ENCODE measurements around the gene RHBG. TPM values are rescaled to one million over a fixed set of nuclear protein-coding genes. Genes with fewer than 3 reads are reported as not detected.

The RHBG gene
- polyA plus RNA-seq, 1 experiment: not detected

GRCh38 chr1:156409439-156409838 lies 40.4 kb downstream of the RHBG start:
- POLR2A ChIA-PET: interaction anchor here (0.5 kb wide), 1 partner anchor 184 kb away, joined by 3 read pairs; no protein-coding TSS in a partner anchor
- H3K4me3 ChIP-seq (ENCODE audit: low read depth, low read length): no peak overlapping the region
- TF ChIP-seq CTCF (IDR thresholded peaks at IDR 0.05; ENCODE audit: low read depth, low read length): no peak
- DNase-seq (ENCODE audit: low read depth, low spot score): no peak
- H3K9me3 ChIP-seq (ENCODE audit: control insufficient read depth, insufficient read depth, low read length): no peaks in the 10 kb centered on the region; the same call in 1 of the 2 replicates
- CTCF ChIA-PET: interaction anchor here (1.0 to 1.6 kb wide), 2 partner anchors 23 to 36 kb away, joined by 3 to 6 read pairs; no protein-coding TSS in a partner anchor
- H3K27ac ChIP-seq (ENCODE audit: low read depth, low read length): no peak overlapping the region
- H3K27me3 ChIP-seq (ENCODE audit: control insufficient read depth, insufficient read depth, low read length): peaks cover 72% of the 10 kb centered on the region

- TF ChIP-seq CTCF (IDR thresholded peaks at IDR 0.05; ENCODE audit: low read depth, low read length): no peak
- ChIA-PET POLR2A (no interaction called here), CTCF (interaction anchor here (0.5 to 2.1 kb wide), 3 partner anchors 25 to 196 kb away, joined by 3 to 14 read pairs (median 6); no protein-coding TSS in a partner anchor)
- DNase-seq (ENCODE audit: low read depth, low spot score): no peak
- Histone ChIP-seq H3K9me3 (ENCODE audit: control insufficient read depth, insufficient read depth, low read length) (no peaks in the 10 kb centered on the region; the same call in 1 of the 2 replicates), H3K27ac (ENCODE audit: low read depth, low read length) (no peak overlapping the region), H3K27me3 (ENCODE audit: control insufficient read depth, insufficient read depth, low read length) (peaks cover 69% of the 10 kb centered on the region), H3K4me3 (ENCODE audit: low read depth, low read length) (no peak overlapping the region)
Observed at GRCh38 chr1:156410238-156410637, 41.2 kb downstream of the RHBG start.

GRCh38 chr1:156410740-156411139 lies 41.7 kb downstream of the RHBG start:
- Histone ChIP-seq H3K27ac (ENCODE audit: low read depth, low read length) (no peak overlapping the region), H3K9me3 (ENCODE audit: control insufficient read depth, insufficient read depth, low read length) (no peaks in the 10 kb centered on the region; the same call in 1 of the 2 replicates), H3K27me3 (ENCODE audit: control insufficient read depth, insufficient read depth, low read length) (peaks cover 67% of the 10 kb centered on the region), H3K4me3 (ENCODE audit: low read depth, low read length) (no peak overlapping the region)
- no peak for DNase-seq (ENCODE audit: low read depth, low spot score)
- TF ChIP-seq CTCF (IDR thresholded peaks at IDR 0.05; ENCODE audit: low read depth, low read length): no peak
- ChIA-PET CTCF (interaction anchor here (0.5 to 2.1 kb wide), 3 partner anchors 25 to 195 kb away, joined by 3 to 14 read pairs (median 6); no protein-coding TSS in a partner anchor), POLR2A (no interaction called here)

GRCh38 chr1:156412653-156413321 lies 43.8 kb downstream of the RHBG start:
- Histone ChIP-seq H3K9me3 (ENCODE audit: control insufficient read depth, insufficient read depth, low read length) (no peaks in the 10 kb centered on the region; the same call in 1 of the 2 replicates), H3K27me3 (ENCODE audit: control insufficient read depth, insufficient read depth, low read length) (peaks cover 56% of the 10 kb centered on the region), H3K27ac (ENCODE audit: low read depth, low read length) (no peak overlapping the region), H3K4me3 (ENCODE audit: low read depth, low read length) (no peak overlapping the region)
- CTCF ChIA-PET: interaction anchor here (0.8 kb wide), 1 partner anchor 33 kb away, joined by 4 read pairs; no protein-coding TSS in a partner anchor
- POLR2A ChIA-PET: no interaction called here
- no peak for DNase-seq (ENCODE audit: low read depth, low spot score)
- no peak for TF ChIP-seq CTCF (IDR thresholded peaks at IDR 0.05; ENCODE audit: low read depth, low read length)

Measured in AG04450 (cell line).